ENCODE results near the gene KRT38.
"Not testable (repeated sequence)": the region's sequence is repeated elsewhere in the genome, so short reads cannot be mapped to it uniquely, and the experiment has no call there.

Gene KRT38

GRCh38 chr17:41457676-41458075 is 16.9 kb upstream of the KRT38 start:
- DNase-seq, result no peak

- no peak for DNase-seq
These were observed 15.4 kb upstream of the KRT38 start for GRCh38 chr17:41456204-41456603.

- no peak for DNase-seq
These were observed 14.5 kb upstream of the KRT38 start for GRCh38 chr17:41455236-41455635.

- no peak for DNase-seq
These were observed 12.3 kb upstream of the KRT38 start for GRCh38 chr17:41453066-41453465.

- no peak for DNase-seq
These were observed 11.5 kb upstream of the KRT38 start for GRCh38 chr17:41452281-41452680.

GRCh38 chr17:41451154-41451728 is 10.5 kb upstream of the KRT38 start:
- no peak for DNase-seq

- no peak for DNase-seq
These were observed 8.2 kb upstream of the KRT38 start for GRCh38 chr17:41449008-41449407.

- DNase-seq, result no peak
These were observed 7.7 kb upstream of the KRT38 start for GRCh38 chr17:41448506-41448905.

GRCh38 chr17:41446806-41447205 is 6.0 kb upstream of the KRT38 start:
- no peak for DNase-seq

GRCh38 chr17:41444640-41445039 is 3.9 kb upstream of the KRT38 start:
- no peak for DNase-seq

GRCh38 chr17:41444186-41444585 is 3.4 kb upstream of the KRT38 start:
- DNase-seq, result no peak

- DNase-seq, result no peak
These were observed 2.0 kb upstream of the KRT38 start for GRCh38 chr17:41442739-41443138.

GRCh38 chr17:41439375-41439774 is 1.4 kb downstream of the KRT38 start:
- DNase-seq, result no peak

- no peak for DNase-seq
These were observed 3.0 kb downstream of the KRT38 start for GRCh38 chr17:41437769-41438168.

GRCh38 chr17:41437254-41437653 is 3.5 kb downstream of the KRT38 start:
- no peak for DNase-seq

- DNase-seq, result no peak
These were observed 6.4 kb downstream of the KRT38 start for GRCh38 chr17:41434415-41434814.

GRCh38 chr17:41434005-41434404 is 6.8 kb downstream of the KRT38 start:
- no peak for DNase-seq

GRCh38 chr17:41433586-41433985 is 7.2 kb downstream of the KRT38 start:
- no peak for DNase-seq

GRCh38 chr17:41430376-41430775 is 10.4 kb downstream of the KRT38 start:
- not testable (repeated sequence) for DNase-seq

- no peak for DNase-seq
These were observed 11.1 kb downstream of the KRT38 start for GRCh38 chr17:41429667-41430066.

- no peak for DNase-seq
These were observed 12.0 kb downstream of the KRT38 start for GRCh38 chr17:41428591-41429291.

GRCh38 chr17:41424111-41424635 is 16.6 kb downstream of the KRT38 start, which contains the start of gene KRT37:
Gene KRT37, minus strand, starts transcription at chr17:41424585. Its CDS starts 62 bp downstream, at chr17:41424523.
- no peak for DNase-seq

GRCh38 chr17:41422586-41422985 is 18.2 kb downstream of the KRT38 start:
- DNase-seq, result not testable (repeated sequence)

- no peak for DNase-seq
These were observed 19.2 kb downstream of the KRT38 start for GRCh38 chr17:41421617-41422016.

- no peak for DNase-seq
These were observed 19.7 kb downstream of the KRT38 start for GRCh38 chr17:41421116-41421515.

All from stimulated activated CD8-positive, alpha-beta memory T cell treated with anti-CD3 and anti-CD28 coated beads, Interleukin-4, amount 100 ng/mL, for 48 hours (primary cell).